H9 (cell line): ENCODE measurements around the gene GPALPP1. TPM values are rescaled to one million over a fixed set of nuclear protein-coding genes. Genes with fewer than 3 reads are reported as not detected.

Experiments
- DNase-seq: peaks from one replicate; pipeline ENCODE4 v3.0.0-alpha.2; 2017
- H2AFZ ChIP-seq: one replicate; pipeline ENCODE4 v1.6.1; 2013; ENCODE audit warnings: mild to moderate bottlenecking, low read length, control low read depth, moderate library complexity
- H2AK5ac ChIP-seq: 2 replicates; pipeline ENCODE4 v1.6.1; 2013; ENCODE audit warnings: low read length, control low read depth, mixed read lengths; ENCODE audit not compliant: insufficient read length
- H2BK120ac ChIP-seq: one replicate; pipeline ENCODE4 v1.6.1; 2013; ENCODE audit warnings: low read depth, mild to moderate bottlenecking, low read length, control low read depth, inconsistent platforms; ENCODE audit not compliant: poor library complexity, severe bottlenecking
- H2BK12ac ChIP-seq: 2 replicates; pipeline ENCODE4 v1.6.1; 2013; ENCODE audit warnings: low read length, control low read depth, mixed read lengths, low read depth; ENCODE audit not compliant: insufficient read length
- H2BK15ac ChIP-seq: 2 replicates; pipeline ENCODE4 v1.6.1; 2013; ENCODE audit warnings: low read depth, low read length, control low read depth
- H2BK20ac ChIP-seq: one replicate; pipeline ENCODE4 v1.6.1; 2013; ENCODE audit warnings: low read depth, mild to moderate bottlenecking, low read length, control low read depth, inconsistent platforms; ENCODE audit not compliant: poor library complexity, severe bottlenecking
- H2BK5ac ChIP-seq: 2 replicates; pipeline ENCODE4 v1.6.1; 2013; ENCODE audit warnings: low read length, control low read depth, mixed read lengths; ENCODE audit not compliant: insufficient read length
- H3K14ac ChIP-seq: 2 replicates; pipeline ENCODE4 v1.6.1; 2013; ENCODE audit warnings: low read length, control low read depth; ENCODE audit not compliant: insufficient read depth
- H3K18ac ChIP-seq: 2 replicates; pipeline ENCODE4 v1.6.1; 2013; ENCODE audit warnings: low read depth, mild to moderate bottlenecking, mixed read lengths, low read length, control low read depth; ENCODE audit not compliant: insufficient read length
- H3K23ac ChIP-seq: 2 replicates; pipeline ENCODE4 v1.6.1; 2013; ENCODE audit warnings: low read length, control low read depth, mixed read lengths, low read depth; ENCODE audit not compliant: insufficient read length
- H3K23me2 ChIP-seq: 2 replicates; pipeline ENCODE4 v1.6.1; 2013; ENCODE audit warnings: low read depth, mild to moderate bottlenecking, mixed read lengths, low read length, control low read depth; ENCODE audit not compliant: insufficient read length, poor library complexity, severe bottlenecking
- H3K27ac ChIP-seq: 2 replicates; pipeline ENCODE4 v1.5.1; 2013; ENCODE audit warnings: low read length, control low read depth, mixed read lengths, low read depth; ENCODE audit not compliant: insufficient read length
- H3K27me3 ChIP-seq: 2 replicates; pipeline ENCODE4 v1.6.1; 2013; ENCODE audit warnings: low read length, control low read depth, inconsistent platforms; ENCODE audit not compliant: insufficient read depth
- H3K4ac ChIP-seq: 2 replicates; pipeline ENCODE4 v1.6.1; 2013; ENCODE audit warnings: low read depth, mild to moderate bottlenecking, control low read depth, inconsistent platforms, low read length, moderate library complexity
- H3K4me1 ChIP-seq: 2 replicates; pipeline ENCODE4 v1.6.1; 2013; ENCODE audit warnings: low read length, control low read depth, inconsistent platforms; ENCODE audit not compliant: insufficient read depth
- H3K4me2 ChIP-seq: 2 replicates; pipeline ENCODE4 v1.6.1; 2013; ENCODE audit warnings: low read length, control low read depth, mixed read lengths; ENCODE audit not compliant: insufficient read length, insufficient read depth
- H3K56ac ChIP-seq: 2 replicates; pipeline ENCODE4 v1.6.1; 2013; ENCODE audit warnings: low read depth, mild to moderate bottlenecking, mixed read lengths, low read length, control low read depth; ENCODE audit not compliant: insufficient read length
- H3K79me1 ChIP-seq: 2 replicates; pipeline ENCODE4 v1.6.1; 2013; ENCODE audit warnings: low read depth, mild to moderate bottlenecking, moderate library complexity, low read length, control low read depth, inconsistent platforms; ENCODE audit not compliant: insufficient read depth, poor library complexity, severe bottlenecking
- H3K79me2 ChIP-seq: 2 replicates; pipeline ENCODE4 v1.6.1; 2013; ENCODE audit warnings: low read length, control low read depth, inconsistent platforms; ENCODE audit not compliant: insufficient read depth
- H3K9ac ChIP-seq: 2 replicates; pipeline ENCODE4 v1.6.1; 2013; ENCODE audit warnings: low read length, control low read depth, mixed read lengths; ENCODE audit not compliant: insufficient read length; ENCODE audit errors: extremely low read depth
- H3K9me3 ChIP-seq: one replicate; pipeline ENCODE4 v1.6.1; 2013; ENCODE audit warnings: low read depth, low read length, inconsistent platforms; ENCODE audit not compliant: control insufficient read depth
- H3T11ph ChIP-seq: one replicate; pipeline ENCODE4 v1.6.1; 2013; ENCODE audit warnings: mild to moderate bottlenecking, low read length, control low read depth, inconsistent platforms
- H4K20me1 ChIP-seq: one replicate; pipeline ENCODE4 v1.6.1; 2013; ENCODE audit not compliant: control insufficient read depth, insufficient read length, insufficient read depth
- H4K5ac ChIP-seq: 2 replicates; pipeline ENCODE4 v1.6.1; 2013; ENCODE audit warnings: low read depth, mild to moderate bottlenecking, mixed read lengths, low read length, control low read depth; ENCODE audit not compliant: insufficient read length
- H4K8ac ChIP-seq: replicated peaks from 2 replicates; pipeline ENCODE4 v1.6.1; 2013; ENCODE audit warnings: low read length, control low read depth, mixed read lengths, low read depth; ENCODE audit not compliant: insufficient read length
- H4K91ac ChIP-seq: 2 replicates; pipeline ENCODE4 v1.6.1; 2013; ENCODE audit warnings: low read depth, mild to moderate bottlenecking, moderate library complexity, mixed read lengths, low read length, control low read depth; ENCODE audit not compliant: insufficient read length
- H3K27ac Mint-ChIP-seq, 3 experiments: 2 replicates in 2 of 3; 3 replicates in 1 of 3; pipeline ENCODE4 v1.8.0; 2020 to 2021; ENCODE audit warnings: mixed read lengths in 3 of 3, mild to moderate bottlenecking in 1 of 3, moderate library complexity in 1 of 3
- H3K27me3 Mint-ChIP-seq: 2 replicates; pipeline ENCODE4 v1.8.0; 2021; ENCODE audit warnings: low read depth, mild to moderate bottlenecking, moderate library complexity, mixed read lengths
- H3K36me3 Mint-ChIP-seq, 3 experiments: 2 replicates in 2 of 3; 3 replicates in 1 of 3; pipeline ENCODE4 v1.8.0; 2020 to 2021; ENCODE audit warnings: low read depth in 3 of 3, mixed read lengths in 3 of 3; ENCODE audit not compliant: insufficient read depth in 1 of 3
- H3K4me1 Mint-ChIP-seq, 2 experiments: 2 replicates each; pipeline ENCODE4 v1.8.0; 2020; ENCODE audit warnings: mixed read lengths in 2 of 2
- H3K4me3 Mint-ChIP-seq, 2 experiments: 2 replicates in 1 of 2; 3 replicates in 1 of 2; pipeline ENCODE4 v1.8.0; 2020 to 2021; ENCODE audit warnings: mild to moderate bottlenecking in 2 of 2, mixed read lengths in 2 of 2, moderate library complexity in 1 of 2
- H3K9me3 Mint-ChIP-seq, 2 experiments: 2 replicates in 1 of 2; 3 replicates in 1 of 2; pipeline ENCODE4 v1.8.0; 2020; ENCODE audit warnings: mild to moderate bottlenecking in 2 of 2, mixed read lengths in 2 of 2, moderate library complexity in 1 of 2
- WGBS: extraction: QIAGEN DNeasy Blood & Tissue Kit; methylation state at CpG from one replicate; pipeline ENCODE4 v1.1.7; 2013; ENCODE audit warnings: missing lambda C conversion rate, low lambda C conversion rate, mixed read lengths; ENCODE audit not compliant: insufficient read length; ENCODE audit errors: extremely low coverage; 5-methylcytosine and 5-hydroxymethylcytosine counted together
- total RNA-seq: library from RNA; stranded (reverse); gene quantifications from 2 replicates; pipeline ENCODE4 v1.2.1, GENCODE V29; 2021
- TF ChIP-seq, protein P1 (sequence below): fragments of 200-600 bp; sonication (generic); conservative IDR thresholded peaks from 3 replicates; pipeline ENCODE4 v1.8.0; 2021; ENCODE audit warnings: antibody characterized with exemption, mild to moderate bottlenecking

GPALPP1 gene
- total RNA-seq, 1 experiment from 2014 or later, result 21.9 TPM

- H2BK12ac ChIP-seq, result no peak overlapping the region
- no peak overlapping the region for H3K56ac ChIP-seq
- H4K8ac ChIP-seq, result no peak overlapping the region
- TF ChIP-seq, protein P1, sequence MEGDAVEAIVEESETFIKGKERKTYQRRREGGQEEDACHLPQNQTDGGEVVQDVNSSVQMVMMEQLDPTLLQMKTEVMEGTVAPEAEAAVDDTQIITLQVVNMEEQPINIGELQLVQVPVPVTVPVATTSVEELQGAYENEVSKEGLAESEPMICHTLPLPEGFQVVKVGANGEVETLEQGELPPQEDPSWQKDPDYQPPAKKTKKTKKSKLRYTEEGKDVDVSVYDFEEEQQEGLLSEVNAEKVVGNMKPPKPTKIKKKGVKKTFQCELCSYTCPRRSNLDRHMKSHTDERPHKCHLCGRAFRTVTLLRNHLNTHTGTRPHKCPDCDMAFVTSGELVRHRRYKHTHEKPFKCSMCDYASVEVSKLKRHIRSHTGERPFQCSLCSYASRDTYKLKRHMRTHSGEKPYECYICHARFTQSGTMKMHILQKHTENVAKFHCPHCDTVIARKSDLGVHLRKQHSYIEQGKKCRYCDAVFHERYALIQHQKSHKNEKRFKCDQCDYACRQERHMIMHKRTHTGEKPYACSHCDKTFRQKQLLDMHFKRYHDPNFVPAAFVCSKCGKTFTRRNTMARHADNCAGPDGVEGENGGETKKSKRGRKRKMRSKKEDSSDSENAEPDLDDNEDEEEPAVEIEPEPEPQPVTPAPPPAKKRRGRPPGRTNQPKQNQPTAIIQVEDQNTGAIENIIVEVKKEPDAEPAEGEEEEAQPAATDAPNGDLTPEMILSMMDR, result no peak
- H3K18ac ChIP-seq, result no peak overlapping the region
- no peaks in the 10 kb centered on the region for H4K20me1 ChIP-seq
- H3T11ph ChIP-seq, result no peak overlapping the region
- Mint-ChIP-seq H3K36me3 (peaks cover 39 to 50% (median 40%) of the 10 kb centered on the region in 3 experiments), H3K27me3 (no peaks in the 10 kb centered on the region), H3K27ac (no peak overlapping the region; a peak in 1 of 7 replicates), H3K4me1 (peaks cover 9 to 11% of the 10 kb centered on the region in 2 experiments), H3K4me3 (no peak overlapping the region), H3K9me3 (peaks cover 10 to 14% of the 10 kb centered on the region in 2 experiments; a peak in 4 of 5 replicates)
- WGBS, result no CpG with 5 or more reads among the region's 3 CpGs
- no peak overlapping the region for H2AK5ac ChIP-seq
- DNase-seq, result no peak
- no peaks in the 10 kb centered on the region for H3K79me2 ChIP-seq
- H3K23ac ChIP-seq, result no peak overlapping the region
- no peak overlapping the region for H3K14ac ChIP-seq
- H2BK20ac ChIP-seq, result no peak overlapping the region
- H3K4me1 ChIP-seq, result no peaks in the 10 kb centered on the region
- no peak overlapping the region for H3K4ac ChIP-seq
- no peak overlapping the region for H4K5ac ChIP-seq
- no peak overlapping the region for H2AFZ ChIP-seq
- no peak overlapping the region for H3K4me2 ChIP-seq
- no peaks in the 10 kb centered on the region for H3K79me1 ChIP-seq
- no peak overlapping the region for H2BK15ac ChIP-seq
- no peaks in the 10 kb centered on the region for H3K23me2 ChIP-seq
- H3K9ac ChIP-seq, result no peak overlapping the region
- no peak overlapping the region for H2BK120ac ChIP-seq
- H3K9me3 ChIP-seq, result no peaks in the 10 kb centered on the region
- no peak overlapping the region for H3K27ac ChIP-seq
- H2BK5ac ChIP-seq, result no peak overlapping the region
- H3K27me3 ChIP-seq, result no peaks in the 10 kb centered on the region
- no peak overlapping the region for H4K91ac ChIP-seq
These were observed 20.9 kb upstream of the GPALPP1 start for GRCh38 chr13:44968434-44968815.
